Lower leg skin (tissue), 3 donors: ENCODE measurements around the gene NOVA2.

ENCODE experiments used
- CTCF ChIP-seq, 3 donors: fragments of 450-650 bp; IDR thresholded peaks; one replicate each; pipeline ENCODE4 v1.5.1; 2016; ENCODE audit warnings: antibody characterized with exemption in 3 of 3, mild to moderate bottlenecking in 3 of 3, moderate library complexity in 2 of 3
- POLR2A ChIP-seq, 2 donors: fragments of 450-650 bp; IDR thresholded peaks; one replicate each; pipeline ENCODE4 v1.6.1; 2016 to 2017; ENCODE audit warnings: antibody characterized with exemption in 2 of 2, mild to moderate bottlenecking in 1 of 2, moderate library complexity in 1 of 2

- TF ChIP-seq POLR2A (IDR thresholded peaks at IDR 0.05) (no peak), CTCF (IDR thresholded peaks at IDR 0.05) (no peak)
Measured at GRCh38 chr19:45924891-45925447, 48.7 kb downstream of the NOVA2 start.
